Stimulated activated CD4-positive, alpha-beta T cell treated with anti-CD3 and anti-CD28 coated beads, TNF-alpha, amount 100 ng/mL, for 48 hours (primary cell): Measurements from ENCODE around the gene FRAT1.

Source experiments
- DNase-seq, 3 donors: peaks; one replicate each; pipeline ENCODE4 v3.0.0-alpha.2; 2020; ENCODE audit warnings: low read depth in 3 of 3

The FRAT1 gene

DNA sequence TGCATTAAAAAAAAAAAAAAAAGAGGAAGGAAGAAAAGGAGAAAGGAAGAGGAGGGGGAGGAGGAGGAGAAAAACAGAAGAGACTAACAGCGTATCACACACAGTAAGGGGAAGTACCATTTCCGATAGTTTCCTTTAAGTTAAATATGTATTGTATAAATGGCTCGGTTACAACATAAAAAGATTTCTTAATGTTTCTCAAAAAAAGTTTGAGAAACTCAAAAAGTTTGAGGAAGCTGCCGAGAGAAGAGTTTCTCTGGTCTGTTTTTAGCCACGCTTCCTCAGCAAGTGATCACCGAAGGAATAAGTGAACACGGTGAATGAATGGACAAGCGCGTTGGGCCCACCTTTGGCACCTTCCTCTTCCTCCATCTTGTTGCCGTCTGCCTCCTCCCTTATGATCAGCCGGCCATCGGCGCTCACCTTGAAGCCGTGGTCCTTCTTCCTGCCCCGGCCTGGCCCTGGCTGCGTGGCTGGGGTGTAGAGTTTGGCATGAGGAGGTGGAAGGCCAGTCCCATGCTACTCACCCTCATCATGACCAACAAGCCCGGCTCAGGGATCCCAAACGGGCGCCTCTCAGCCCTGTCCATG, 46.8 kb downstream of the FRAT1 start:
- DNase-seq, result no peak

DNA sequence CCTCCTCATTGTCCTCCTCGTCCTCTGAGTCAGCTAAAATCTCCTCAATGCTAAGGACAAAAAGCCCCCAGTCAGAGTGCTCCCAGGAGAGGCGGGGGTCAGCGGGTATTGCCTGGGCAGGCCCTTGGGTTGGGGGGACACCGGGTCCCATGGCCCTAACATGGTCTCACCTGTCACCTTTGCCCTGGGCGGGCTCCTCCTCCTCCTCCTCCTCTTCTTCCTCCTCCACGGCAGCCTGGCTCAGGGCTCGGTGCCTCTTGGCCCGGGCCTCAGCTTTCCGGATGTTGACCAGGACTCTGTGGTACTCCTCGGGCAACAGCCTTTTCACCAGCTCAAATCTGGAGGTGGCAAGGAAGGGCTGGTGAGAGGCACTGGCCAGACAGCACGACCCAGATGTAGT, 47.5 kb downstream of the FRAT1 start:
- DNase-seq, result no peak

DNA sequence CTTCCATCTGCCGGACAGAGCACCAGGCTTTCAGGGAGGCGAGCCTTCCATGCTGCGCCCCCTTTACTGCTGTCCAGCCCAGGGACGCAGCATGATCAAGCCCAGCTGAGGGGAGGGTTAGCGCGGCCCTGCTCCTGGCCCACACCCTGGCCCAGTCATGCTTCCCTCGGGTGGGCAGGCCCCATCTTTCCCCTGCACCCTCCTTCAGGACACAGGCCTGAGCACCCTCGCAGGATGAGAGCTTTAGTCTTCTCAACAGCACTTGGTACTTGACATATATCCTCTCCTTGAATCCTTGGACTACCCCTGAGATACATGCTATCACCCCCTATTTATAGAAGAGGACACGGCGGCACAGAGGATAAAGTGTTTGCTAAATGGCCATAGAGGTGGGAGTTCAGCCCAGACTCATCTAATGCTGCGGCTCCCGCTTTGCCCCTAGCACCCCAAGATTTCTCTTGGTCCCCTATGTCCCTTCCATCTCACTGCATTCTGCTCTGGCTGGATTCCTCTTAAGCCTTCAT, 48.1 kb downstream of the FRAT1 start:
- DNase-seq, result no peak
